Measurements from ENCODE around the gene CNN3. TPM values are rescaled to one million over a fixed set of nuclear protein-coding genes. Genes with fewer than 3 reads are reported as not detected.

CNN3 gene
- total and polyA plus RNA-seq, 2 donors from 2014 or later = 232 to 291 TPM

GRCh38 chr1:94958081-94958480 is 31.2 kb upstream of the CNN3 start:
- intact Hi-C loops (cut with DNase I) = no loop called here
- H3K4me3 ChIP-seq (ENCODE audit: low read length in 3 of 3) = no peak overlapping the region
- no peaks in the 10 kb centered on the region for H3K9me3 ChIP-seq (ENCODE audit: control insufficient read depth in 2 of 3, insufficient read depth in 1 of 3, low read length in 3 of 3)
- no peak overlapping the region for H3K27ac ChIP-seq (ENCODE audit: low read depth in 2 of 2, low read length in 2 of 2)
- no peak overlapping the region for H3K9ac ChIP-seq (ENCODE audit: low read length in 3 of 3)
- TF ChIP-seq CTCF (IDR thresholded peaks at IDR 0.05; ENCODE audit: borderline replicate concordance, extremely low read depth, insufficient read depth) = no peak
- H3K4me1 ChIP-seq (ENCODE audit: control insufficient read depth in 2 of 3, insufficient read depth in 2 of 3, low read depth in 1 of 3, low read length in 3 of 3) = peaks cover 0 to 26% (median 13%) of the 10 kb centered on the region in 3 donors
- H3K36me3 ChIP-seq (ENCODE audit: control insufficient read depth in 2 of 3, insufficient read depth in 3 of 3, low read length in 3 of 3) = no peaks in the 10 kb centered on the region
- no peaks in the 10 kb centered on the region for H3K27me3 ChIP-seq (ENCODE audit: control insufficient read depth, insufficient read depth, low read length)
- DNase-seq (no peak), FAIRE-seq (no peak)

- TF ChIP-seq CTCF (IDR thresholded peaks at IDR 0.05; ENCODE audit: borderline replicate concordance, extremely low read depth, insufficient read depth) = no peak
- DNase-seq (no peak), FAIRE-seq (no peak)
- peaks cover 0 to 18% (median 17%) of the 10 kb centered on the region in 3 donors for H3K4me1 ChIP-seq (ENCODE audit: control insufficient read depth in 2 of 3, insufficient read depth in 2 of 3, low read depth in 1 of 3, low read length in 3 of 3)
- H3K27me3 ChIP-seq (ENCODE audit: control insufficient read depth, insufficient read depth, low read length) = no peaks in the 10 kb centered on the region
- H3K9me3 ChIP-seq (ENCODE audit: control insufficient read depth in 2 of 3, insufficient read depth in 1 of 3, low read length in 3 of 3) = no peaks in the 10 kb centered on the region
- H3K27ac ChIP-seq (ENCODE audit: low read depth in 2 of 2, low read length in 2 of 2) = peak overlapping the region in 1 of 2 donors; percentile 70
- H3K4me3 ChIP-seq (ENCODE audit: low read length in 3 of 3) = no peak overlapping the region
- intact Hi-C loops (cut with DNase I) = no loop called here
- H3K9ac ChIP-seq (ENCODE audit: low read length in 3 of 3) = no peak overlapping the region
- no peaks in the 10 kb centered on the region for H3K36me3 ChIP-seq (ENCODE audit: control insufficient read depth in 2 of 3, insufficient read depth in 3 of 3, low read length in 3 of 3)
Measured at GRCh38 chr1:94955767-94956632, 29.1 kb upstream of the CNN3 start.

GRCh38 chr1:94954263-94955220 is 27.6 kb upstream of the CNN3 start:
- no peak for TF ChIP-seq CTCF (IDR thresholded peaks at IDR 0.05; ENCODE audit: borderline replicate concordance, extremely low read depth, insufficient read depth)
- no peaks in the 10 kb centered on the region for H3K27me3 ChIP-seq (ENCODE audit: control insufficient read depth, insufficient read depth, low read length)
- H3K27ac ChIP-seq (ENCODE audit: low read depth in 2 of 2, low read length in 2 of 2) = peak overlapping the region; percentile 55 to 67
- H3K9me3 ChIP-seq (ENCODE audit: control insufficient read depth in 2 of 3, insufficient read depth in 1 of 3, low read length in 3 of 3) = no peaks in the 10 kb centered on the region
- DNase-seq (no peak), FAIRE-seq (no peak)
- H3K9ac ChIP-seq (ENCODE audit: low read length in 3 of 3) = no peak overlapping the region
- peaks cover 0 to 18% (median 17%) of the 10 kb centered on the region in 3 donors for H3K4me1 ChIP-seq (ENCODE audit: control insufficient read depth in 2 of 3, insufficient read depth in 2 of 3, low read depth in 1 of 3, low read length in 3 of 3)
- intact Hi-C loops (cut with DNase I) = no loop called here
- no peaks in the 10 kb centered on the region for H3K36me3 ChIP-seq (ENCODE audit: control insufficient read depth in 2 of 3, insufficient read depth in 3 of 3, low read length in 3 of 3)
- H3K4me3 ChIP-seq (ENCODE audit: low read length in 3 of 3) = no peak overlapping the region

All from kidney (tissue), 14 donors.